NCI-H2029 (cell line): ENCODE measurements around the gene USP22.

Source experiments
- DNase-seq: peaks from one replicate; lab custom pipeline; 2025; lab: John Stamatoyannopoulos, UW

The USP22 gene

GRCh38 chr17:21001111-21001812 lies 41.5 kb downstream of the USP22 start:
- no peak for DNase-seq

- DNase-seq, result no peak
Measured at GRCh38 chr17:20999841-21000532, 42.8 kb downstream of the USP22 start.

GRCh38 chr17:20999044-20999573 lies 43.7 kb downstream of the USP22 start:
- no peak for DNase-seq

- no peak for DNase-seq
Measured at GRCh38 chr17:20998571-20999043, 44.2 kb downstream of the USP22 start.

- no peak for DNase-seq
Measured at GRCh38 chr17:20997711-20998570, 44.9 kb downstream of the USP22 start.

GRCh38 chr17:20996724-20997615 lies 45.8 kb downstream of the USP22 start:
- DNase-seq, result no peak

GRCh38 chr17:20995873-20996723 lies 46.7 kb downstream of the USP22 start:
- DNase-seq, result no peak

- DNase-seq, result no peak
Measured at GRCh38 chr17:20995164-20995872, 47.5 kb downstream of the USP22 start.

- no peak for DNase-seq
Measured at GRCh38 chr17:20994779-20995149, 48.0 kb downstream of the USP22 start.

- no peak for DNase-seq
Measured at GRCh38 chr17:20993863-20994778, 48.7 kb downstream of the USP22 start.

GRCh38 chr17:20992987-20993862 lies 49.6 kb downstream of the USP22 start:
- peak; percentile 42 for DNase-seq

GRCh38 chr17:20992416-20992815 lies 50.4 kb downstream of the USP22 start:
- no peak for DNase-seq

GRCh38 chr17:20991276-20992037 lies 51.4 kb downstream of the USP22 start:
- DNase-seq, result no peak

- DNase-seq, result no peak
Measured at GRCh38 chr17:20989991-20990855, 52.6 kb downstream of the USP22 start.

- DNase-seq, result no peak
Measured at GRCh38 chr17:20989481-20989880, 53.3 kb downstream of the USP22 start.

- DNase-seq, result no peak
Measured at GRCh38 chr17:20988896-20989295, 53.9 kb downstream of the USP22 start.
